Glutamatergic neuron (in vitro differentiated cells): Measurements from ENCODE around the gene PPME1. TPM values are rescaled to one million over a fixed set of nuclear protein-coding genes. Genes with fewer than 3 reads are reported as not detected.

ENCODE experiments used
- DNase-seq: peaks from one replicate; pipeline ENCODE4 v3.0.0; 2022
- H3K27ac Mint-ChIP-seq: one replicate; pipeline ENCODE4 v1.8.0; 2020; ENCODE audit warnings: mild to moderate bottlenecking, mixed read lengths, inconsistent platforms; ENCODE audit not compliant: unreplicated experiment
- H3K27me3 Mint-ChIP-seq: one replicate; pipeline ENCODE4 v1.8.0; 2020; ENCODE audit warnings: mild to moderate bottlenecking, moderate library complexity, mixed read lengths, inconsistent platforms; ENCODE audit not compliant: unreplicated experiment
- H3K36me3 Mint-ChIP-seq: one replicate; pipeline ENCODE4 v1.8.0; 2020; ENCODE audit warnings: mild to moderate bottlenecking, mixed read lengths, inconsistent platforms; ENCODE audit not compliant: unreplicated experiment
- H3K4me1 Mint-ChIP-seq: one replicate; pipeline ENCODE4 v1.8.0; 2020; ENCODE audit warnings: mild to moderate bottlenecking, low read depth, mixed read lengths, inconsistent platforms; ENCODE audit not compliant: unreplicated experiment
- H3K4me3 Mint-ChIP-seq: one replicate; pipeline ENCODE4 v1.8.0; 2020; ENCODE audit warnings: mild to moderate bottlenecking, mixed read lengths, inconsistent platforms; ENCODE audit not compliant: unreplicated experiment
- H3K9me3 Mint-ChIP-seq: one replicate; pipeline ENCODE4 v1.8.0; 2020; ENCODE audit warnings: mild to moderate bottlenecking, moderate library complexity, mixed read lengths, inconsistent platforms; ENCODE audit not compliant: unreplicated experiment
- CTCF ChIP-seq: fragments of 200-600 bp; sonication (generic); IDR thresholded peaks from one replicate; pipeline ENCODE4 v1.5.0; 2021; ENCODE audit not compliant: partially characterized antibody, unreplicated experiment
- total RNA-seq: library from RNA; stranded (reverse); fragmentation: NEBNext Ultra II Directional; extraction: Animal tissue kit (Norgen Biotek cat#: 25700); gene quantifications from one replicate; pipeline ENCODE4 v1.2.1, GENCODE V29; 2021; ENCODE audit not compliant: unreplicated experiment

PPME1 gene
- total RNA-seq, 1 donor from 2014 or later = 65.1 TPM

GRCh38 chr11:74282421-74282820 lies 111.3 kb downstream of the PPME1 start:
- no peak overlapping the region for H3K4me3 Mint-ChIP-seq
- DNase-seq = no peak
- no peaks in the 10 kb centered on the region for H3K36me3 Mint-ChIP-seq
- no peak overlapping the region for H3K27ac Mint-ChIP-seq
- H3K27me3 Mint-ChIP-seq = no peaks in the 10 kb centered on the region
- H3K9me3 Mint-ChIP-seq = no peaks in the 10 kb centered on the region
- peaks cover 3% of the 10 kb centered on the region for H3K4me1 Mint-ChIP-seq
- no peak for TF ChIP-seq CTCF

GRCh38 chr11:74282914-74283371 lies 111.9 kb downstream of the PPME1 start:
- H3K9me3 Mint-ChIP-seq = no peaks in the 10 kb centered on the region
- no peak overlapping the region for H3K4me3 Mint-ChIP-seq
- no peaks in the 10 kb centered on the region for H3K36me3 Mint-ChIP-seq
- no peak overlapping the region for H3K27ac Mint-ChIP-seq
- H3K27me3 Mint-ChIP-seq = no peaks in the 10 kb centered on the region
- no peak for TF ChIP-seq CTCF
- DNase-seq = no peak
- peaks cover 3% of the 10 kb centered on the region for H3K4me1 Mint-ChIP-seq

GRCh38 chr11:74283580-74284180 lies 112.6 kb downstream of the PPME1 start:
- no peak overlapping the region for H3K27ac Mint-ChIP-seq
- TF ChIP-seq CTCF = no peak
- no peak for DNase-seq
- no peaks in the 10 kb centered on the region for H3K27me3 Mint-ChIP-seq
- peaks cover 3% of the 10 kb centered on the region for H3K4me1 Mint-ChIP-seq
- H3K36me3 Mint-ChIP-seq = no peaks in the 10 kb centered on the region
- H3K9me3 Mint-ChIP-seq = no peaks in the 10 kb centered on the region
- no peak overlapping the region for H3K4me3 Mint-ChIP-seq

- H3K4me3 Mint-ChIP-seq = no peak overlapping the region
- no peak overlapping the region for H3K27ac Mint-ChIP-seq
- DNase-seq = no peak
- TF ChIP-seq CTCF = no peak
- peaks cover 3% of the 10 kb centered on the region for H3K4me1 Mint-ChIP-seq
- no peaks in the 10 kb centered on the region for H3K36me3 Mint-ChIP-seq
- no peaks in the 10 kb centered on the region for H3K9me3 Mint-ChIP-seq
- no peaks in the 10 kb centered on the region for H3K27me3 Mint-ChIP-seq
Observed at GRCh38 chr11:74284466-74284865, 113.4 kb downstream of the PPME1 start.

- Mint-ChIP-seq H3K9me3 (no peaks in the 10 kb centered on the region), H3K27me3 (no peaks in the 10 kb centered on the region), H3K4me1 (peaks cover 3% of the 10 kb centered on the region), H3K27ac (no peak overlapping the region), H3K36me3 (no peaks in the 10 kb centered on the region), H3K4me3 (no peak overlapping the region)
- no peak for TF ChIP-seq CTCF
- DNase-seq = no peak
Observed at GRCh38 chr11:74288161-74288560, 117.1 kb downstream of the PPME1 start.
